Measurements from ENCODE around the gene SLC35B2.

SLC35B2 gene

GRCh38 chr6:44257025-44257752, at the start of gene SLC35B2:
TSS of gene SLC35B2 (minus strand) at chr6:44257528. CDS start at chr6:44257410, 118 bp downstream.
- peak; percentile 48 for DNase-seq

- no peak for DNase-seq
Observed at GRCh38 chr6:44306710-44307109, 49.4 kb upstream of the SLC35B2 start.

GRCh38 chr6:44305200-44305725, 47.9 kb upstream of the SLC35B2 start:
- DNase-seq: no peak

DNA sequence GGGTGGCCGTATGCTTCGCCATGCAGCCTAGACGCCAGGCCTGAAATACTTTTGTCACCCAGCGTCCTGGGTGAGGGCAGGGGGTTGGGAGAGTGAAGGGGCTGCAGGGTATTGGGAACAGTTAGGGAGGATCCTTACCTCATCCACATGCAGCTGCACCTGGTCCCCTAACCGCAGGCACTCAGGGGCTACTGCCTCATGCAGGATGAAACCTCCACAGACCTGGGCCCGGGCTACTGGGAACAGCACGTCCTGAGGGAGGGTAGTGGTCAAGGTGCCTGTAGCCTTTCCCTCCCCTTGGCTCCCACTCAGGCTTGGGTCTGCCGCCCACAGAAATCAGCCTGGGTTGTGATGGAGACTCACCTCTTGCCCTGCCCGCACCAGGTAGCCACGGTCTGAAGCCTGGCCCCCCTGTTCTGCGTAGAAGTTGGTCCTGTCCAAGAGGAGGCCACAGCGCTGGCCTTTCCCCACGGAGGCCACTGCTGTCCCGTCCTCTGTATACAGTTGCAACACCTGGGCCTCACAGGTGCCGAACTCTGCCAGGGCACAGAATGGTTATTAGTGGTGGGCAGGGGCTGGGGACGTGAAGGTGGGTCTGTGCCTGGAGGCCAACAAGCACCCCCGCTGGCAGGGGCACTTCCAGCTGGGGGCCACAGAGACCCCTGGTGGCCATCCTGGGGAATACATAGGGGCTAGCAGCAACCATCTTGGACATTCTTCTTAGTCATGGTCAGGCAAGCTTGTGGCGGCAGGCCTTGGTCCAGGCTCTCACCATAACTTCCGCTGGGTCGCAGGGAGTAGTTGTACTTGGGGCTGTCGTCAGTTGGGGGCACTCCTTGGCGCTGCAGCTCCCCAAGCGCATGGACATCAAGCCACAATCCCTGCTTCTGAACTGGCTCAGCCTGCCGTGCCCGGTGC, 47.2 kb upstream of the SLC35B2 start:
- no peak for DNase-seq

- no peak for DNase-seq
Observed at GRCh38 chr6:44303842-44304241, 46.5 kb upstream of the SLC35B2 start.

GRCh38 chr6:44302856-44303255, 45.5 kb upstream of the SLC35B2 start:
- no peak for DNase-seq

DNA sequence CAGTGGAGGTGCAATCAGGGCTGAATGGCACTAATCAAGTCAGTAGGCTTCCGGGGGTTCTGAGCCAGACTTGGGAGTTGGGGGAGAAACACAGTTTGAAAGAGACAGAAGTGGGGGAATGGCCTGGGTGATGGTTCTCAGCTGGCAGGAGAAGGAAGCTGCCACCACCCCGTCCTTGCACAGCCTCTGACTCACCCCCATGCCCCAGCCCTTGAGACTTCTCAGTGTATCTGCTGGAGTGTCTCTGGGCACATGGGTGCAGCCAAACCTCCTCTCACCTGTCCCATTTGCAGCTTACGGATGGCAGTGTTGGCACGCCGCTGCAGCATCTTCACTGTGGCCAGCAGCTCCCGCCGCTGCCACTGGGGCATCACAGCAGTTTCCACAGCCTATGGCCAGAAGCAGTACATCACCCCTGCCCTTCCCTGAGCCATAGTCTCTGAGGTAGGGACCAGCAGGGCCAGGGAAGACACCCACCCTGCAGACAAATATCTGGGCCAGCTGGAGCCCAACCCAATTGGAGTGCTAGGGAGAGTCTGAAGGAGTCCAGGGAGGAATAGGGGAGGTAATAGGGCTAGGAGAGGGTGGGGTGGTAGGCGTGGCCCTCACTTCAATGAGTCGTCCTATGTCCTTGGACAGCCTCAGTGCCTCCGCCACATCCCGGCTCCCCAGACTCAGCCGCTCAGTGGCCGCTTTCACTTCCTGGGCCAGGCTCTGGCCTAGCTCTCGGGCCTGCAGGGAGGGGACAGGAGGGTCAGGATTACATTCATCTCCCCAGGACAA, 44.6 kb upstream of the SLC35B2 start:
- DNase-seq: no peak

DNA sequence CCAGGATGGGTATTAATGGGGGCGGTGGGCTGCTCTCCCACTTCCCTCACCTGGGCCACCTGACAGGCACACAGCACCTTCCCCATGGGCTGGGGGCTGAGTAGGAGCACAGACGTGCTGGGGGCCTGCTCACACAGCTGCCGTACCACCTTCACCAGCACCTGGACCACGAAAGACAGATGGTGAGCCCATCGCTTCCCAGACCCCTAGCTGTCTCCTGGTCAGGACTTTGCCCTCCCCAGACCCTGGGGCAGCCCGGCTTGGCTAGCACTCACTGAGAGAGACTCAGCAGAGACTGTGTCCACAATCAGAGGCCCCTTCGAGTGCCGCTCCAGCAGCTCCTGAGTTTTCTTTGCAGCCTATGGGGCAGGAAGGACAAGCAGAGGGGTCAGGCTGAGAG, 43.8 kb upstream of the SLC35B2 start:
- no peak for DNase-seq

- DNase-seq: no peak
Observed at GRCh38 chr6:44300292-44300823, 43.0 kb upstream of the SLC35B2 start.

- no peak for DNase-seq
Observed at GRCh38 chr6:44298864-44299263, 41.5 kb upstream of the SLC35B2 start.

GRCh38 chr6:44298055-44298803, 40.9 kb upstream of the SLC35B2 start:
- no peak for DNase-seq

DNA sequence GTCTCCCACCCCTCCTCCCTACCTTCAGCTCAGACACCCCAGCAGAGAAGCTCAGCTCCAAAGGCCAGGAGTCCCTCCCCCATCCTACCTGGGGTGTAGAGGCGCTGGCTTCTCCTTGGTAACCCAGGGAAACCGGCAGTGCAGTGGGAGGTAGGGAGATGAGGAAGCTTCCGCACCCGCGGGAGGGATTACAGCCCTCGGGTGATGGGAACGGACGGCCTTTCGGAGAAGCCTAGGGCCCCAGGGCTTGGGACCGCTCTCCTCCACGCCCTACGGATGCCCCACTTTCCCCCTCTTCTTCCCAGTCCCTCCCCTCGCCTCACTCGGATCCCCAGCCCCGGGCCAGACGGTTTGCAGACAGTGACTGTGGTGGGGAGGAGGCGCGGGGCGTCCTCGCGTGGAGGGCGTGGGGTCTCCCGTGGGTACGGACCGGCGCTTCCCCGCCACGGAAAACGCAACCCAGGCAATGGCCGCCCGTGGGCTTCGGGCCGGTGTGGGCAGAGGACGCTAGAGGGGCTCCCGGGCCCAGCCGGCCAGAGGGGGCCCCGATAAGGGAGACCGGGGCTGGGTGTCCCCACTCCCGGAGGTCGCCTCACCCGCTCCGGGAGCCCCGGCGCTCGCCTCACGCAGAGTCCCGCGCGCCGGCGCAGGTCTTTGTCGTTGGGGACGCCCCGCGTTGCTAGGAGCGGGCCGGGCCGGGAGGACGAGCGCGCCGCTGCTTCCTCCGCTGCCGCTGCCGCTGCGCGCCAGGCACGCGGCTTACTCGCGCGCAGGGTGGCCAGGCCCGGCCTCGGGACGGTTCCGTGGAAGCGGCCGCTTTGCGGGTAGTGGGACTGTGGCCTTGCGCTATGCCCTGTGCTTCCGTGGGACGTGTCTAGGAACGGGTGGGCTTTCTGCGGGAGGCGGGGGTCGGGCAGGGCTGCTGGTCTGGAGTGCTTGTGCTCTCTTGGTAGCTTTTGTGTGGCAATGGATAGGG, 40.0 kb upstream of the SLC35B2 start:
- peak; percentile 14 for DNase-seq

DNA sequence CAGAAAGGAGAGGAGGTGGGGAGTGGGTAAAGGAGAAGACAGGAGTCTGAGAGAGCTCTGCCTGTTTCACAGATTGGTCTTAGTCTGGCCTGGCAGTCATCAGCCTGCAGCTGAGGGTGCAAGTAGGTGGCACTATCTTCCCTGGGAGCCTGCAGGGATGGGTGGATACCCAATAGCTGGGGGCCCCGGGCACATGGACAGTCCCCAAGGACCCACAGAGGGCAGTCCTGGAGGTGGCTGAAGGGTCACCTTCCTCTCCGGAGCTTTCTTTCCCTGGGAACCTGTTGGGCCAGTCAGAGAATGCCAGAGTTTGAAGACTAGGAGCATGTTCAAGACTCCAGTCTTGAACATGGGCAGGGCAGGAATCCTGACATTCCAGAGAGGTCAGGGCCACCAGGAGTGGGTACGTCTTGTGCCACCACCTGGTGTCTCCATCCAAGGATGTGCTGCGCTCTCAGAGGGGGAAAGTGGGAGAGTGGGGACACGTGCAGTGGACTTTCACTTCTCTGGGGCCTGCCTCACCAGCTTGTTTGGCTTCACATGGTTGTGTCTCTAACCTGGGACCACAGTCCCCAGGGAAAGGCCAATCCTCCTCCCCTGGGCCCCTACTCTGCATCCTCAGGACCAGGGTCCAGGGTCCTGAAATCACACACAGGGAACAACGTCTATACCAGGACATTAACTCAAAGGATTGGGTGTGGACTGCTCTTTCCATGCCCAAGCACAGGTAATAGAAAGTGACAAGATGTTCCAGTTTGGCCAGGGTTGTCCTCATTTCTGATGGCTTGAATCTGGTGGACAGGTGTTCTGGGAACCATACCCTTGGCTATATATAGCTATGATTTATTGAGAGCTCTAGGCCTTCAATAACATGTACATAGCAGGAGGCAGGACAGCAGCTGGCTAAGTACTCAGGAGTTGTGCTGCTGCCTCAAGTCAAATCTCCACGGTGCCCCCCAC, 37.8 kb upstream of the SLC35B2 start:
- no peak for DNase-seq

- no peak for DNase-seq
Observed at GRCh38 chr6:44292661-44293365, 35.5 kb upstream of the SLC35B2 start.

DNA sequence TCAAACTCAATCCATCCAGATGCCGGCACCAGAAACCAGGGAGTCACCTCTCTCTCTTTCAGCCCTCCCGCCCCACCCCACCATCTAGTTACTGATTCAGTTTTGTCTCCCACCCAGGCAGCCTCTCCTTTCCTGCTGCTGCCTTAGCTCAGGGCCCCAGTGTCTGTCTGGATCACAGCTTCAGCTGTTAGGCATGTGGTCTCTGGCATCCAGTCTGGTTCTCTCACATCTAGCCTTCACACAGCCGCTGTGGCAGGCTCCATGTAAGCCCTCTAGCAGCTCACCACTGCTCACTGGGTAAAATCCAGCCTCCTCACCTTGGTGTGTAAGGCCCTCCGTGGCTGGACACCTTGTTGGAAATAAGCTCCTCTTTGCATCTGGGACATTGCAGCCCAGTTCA, 34.5 kb upstream of the SLC35B2 start:
- no peak for DNase-seq

DNA sequence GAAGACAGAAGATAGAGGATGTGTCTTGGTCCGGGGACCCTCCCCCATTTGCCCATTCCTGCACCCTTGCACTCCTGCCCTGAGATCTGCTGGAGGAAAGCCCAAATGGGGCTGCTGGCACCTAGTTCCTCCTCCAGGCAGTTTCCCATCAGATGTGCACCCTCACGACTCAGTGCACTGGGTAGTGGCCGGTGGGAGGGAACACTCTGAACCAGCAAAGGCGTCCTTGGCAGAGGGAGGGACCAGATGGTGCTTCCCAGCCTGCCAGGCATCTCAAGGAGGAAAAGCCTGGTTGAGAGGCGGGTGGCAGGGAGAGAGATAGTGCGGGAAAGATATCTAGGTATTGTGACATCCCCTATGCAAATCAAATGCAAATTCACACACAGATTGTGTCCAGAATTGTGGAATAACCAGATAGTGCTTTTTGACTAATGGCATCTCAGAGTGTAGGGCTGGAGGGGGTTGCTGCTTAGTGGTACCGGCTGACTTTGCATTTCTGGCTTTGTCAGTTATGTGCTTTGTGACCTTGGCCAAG, 32.5 kb upstream of the SLC35B2 start:
- DNase-seq: no peak

DNA sequence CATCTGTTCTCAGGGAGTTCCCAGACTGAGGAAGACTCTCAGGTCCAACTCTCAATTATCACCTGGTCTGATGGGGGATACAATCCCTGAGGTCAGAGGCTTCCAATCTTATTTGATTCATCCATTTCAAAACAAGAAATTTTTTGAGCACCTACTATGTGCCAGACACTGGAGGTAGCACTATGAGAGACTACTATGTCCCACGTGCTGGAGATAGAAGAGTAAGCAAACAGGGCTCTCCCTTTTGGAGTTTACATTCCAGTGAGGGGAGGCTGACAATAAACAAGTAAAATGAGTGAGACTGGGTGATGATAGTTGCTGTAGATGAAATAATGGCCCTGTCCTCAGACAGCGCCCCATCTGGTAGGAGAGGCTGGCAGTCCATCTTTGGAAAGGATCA, 29.4 kb upstream of the SLC35B2 start:
- no peak for DNase-seq

DNA sequence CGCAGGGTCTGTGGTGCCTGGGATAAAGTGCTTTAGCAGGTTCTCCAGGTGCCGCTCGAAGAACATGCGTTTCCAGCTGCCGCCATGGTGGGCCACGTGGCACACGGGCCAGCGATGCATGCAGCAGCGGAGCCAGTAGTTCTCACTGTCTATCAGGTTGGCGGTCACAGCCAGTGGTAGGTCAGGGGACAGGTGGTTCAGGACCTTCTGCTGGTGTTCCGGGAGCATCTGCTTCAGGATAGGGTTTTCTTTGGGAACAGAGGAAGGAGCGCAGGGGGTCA, 28.9 kb upstream of the SLC35B2 start:
- no peak for DNase-seq

Data from DMS79 (cell line).